ENCODE measurements around the gene CHMP1A.

The CHMP1A gene

DNA sequence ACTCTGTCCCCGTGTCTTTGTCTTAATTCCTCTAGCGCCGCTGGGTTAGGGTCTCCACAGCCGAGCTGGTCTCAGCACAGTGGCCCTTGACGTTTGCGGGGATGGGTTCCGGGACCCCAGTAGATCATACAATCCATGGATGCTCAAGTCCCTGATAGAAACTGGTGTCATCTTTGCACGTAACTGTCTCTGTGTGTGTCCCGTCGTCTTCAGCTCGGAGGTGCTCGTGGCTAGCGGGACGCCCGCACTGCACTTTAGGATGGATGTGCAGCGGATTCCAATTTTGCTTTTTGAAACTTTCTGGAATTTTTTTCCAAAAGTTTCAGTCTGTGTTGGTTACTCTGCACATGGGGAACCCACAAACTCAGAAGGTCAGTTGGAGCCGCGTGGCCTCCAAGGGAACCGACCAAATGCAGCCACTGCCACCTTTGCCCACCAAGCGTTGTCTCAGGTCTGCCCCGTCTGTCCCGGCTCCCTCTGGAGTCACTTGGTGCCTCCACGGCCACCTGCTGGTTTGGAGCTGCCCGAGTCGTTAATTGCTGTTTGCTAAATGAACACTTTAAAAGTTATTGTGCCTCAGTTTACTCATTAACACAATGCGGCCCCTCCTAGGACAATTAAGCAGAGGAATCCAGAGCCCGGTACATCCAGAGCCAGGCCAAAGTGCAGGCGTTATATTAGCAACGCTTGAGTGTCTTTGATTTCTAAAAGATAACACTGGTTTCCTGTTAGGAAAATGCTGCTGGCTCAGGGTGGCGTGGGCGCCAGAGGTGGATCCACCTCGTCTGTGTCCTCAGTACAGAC lies 49.4 kb downstream of the CHMP1A start:
- no peak for DNase-seq (ENCODE audit: low read depth)
- no peak overlapping the region for H3K4me3 ChIP-seq (ENCODE audit: low read depth, low read length)
- TF ChIP-seq, protein P1, sequence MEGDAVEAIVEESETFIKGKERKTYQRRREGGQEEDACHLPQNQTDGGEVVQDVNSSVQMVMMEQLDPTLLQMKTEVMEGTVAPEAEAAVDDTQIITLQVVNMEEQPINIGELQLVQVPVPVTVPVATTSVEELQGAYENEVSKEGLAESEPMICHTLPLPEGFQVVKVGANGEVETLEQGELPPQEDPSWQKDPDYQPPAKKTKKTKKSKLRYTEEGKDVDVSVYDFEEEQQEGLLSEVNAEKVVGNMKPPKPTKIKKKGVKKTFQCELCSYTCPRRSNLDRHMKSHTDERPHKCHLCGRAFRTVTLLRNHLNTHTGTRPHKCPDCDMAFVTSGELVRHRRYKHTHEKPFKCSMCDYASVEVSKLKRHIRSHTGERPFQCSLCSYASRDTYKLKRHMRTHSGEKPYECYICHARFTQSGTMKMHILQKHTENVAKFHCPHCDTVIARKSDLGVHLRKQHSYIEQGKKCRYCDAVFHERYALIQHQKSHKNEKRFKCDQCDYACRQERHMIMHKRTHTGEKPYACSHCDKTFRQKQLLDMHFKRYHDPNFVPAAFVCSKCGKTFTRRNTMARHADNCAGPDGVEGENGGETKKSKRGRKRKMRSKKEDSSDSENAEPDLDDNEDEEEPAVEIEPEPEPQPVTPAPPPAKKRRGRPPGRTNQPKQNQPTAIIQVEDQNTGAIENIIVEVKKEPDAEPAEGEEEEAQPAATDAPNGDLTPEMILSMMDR (IDR thresholded peaks at IDR 0.05; ENCODE audit: insufficient read depth, low read depth, low read length, missing control alignments), result no peak

DNA sequence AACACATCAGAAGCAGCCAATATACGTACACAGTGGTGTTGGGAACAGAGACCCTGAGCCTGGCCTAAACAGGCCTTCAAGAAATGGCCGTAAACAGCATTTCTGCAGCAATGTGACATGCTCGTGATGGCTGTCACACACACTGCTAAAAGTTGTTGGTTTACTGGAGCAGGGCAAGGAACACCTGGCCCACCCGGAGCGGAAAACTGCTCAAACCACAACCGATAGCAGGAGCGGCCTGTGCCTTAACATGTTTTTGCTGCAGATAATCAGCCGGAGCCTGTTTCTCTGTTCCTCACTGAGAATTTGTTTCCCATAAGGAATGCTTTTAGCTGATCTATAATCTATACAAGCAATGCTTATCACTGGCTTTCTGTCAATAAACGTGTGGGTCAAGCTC lies 50.1 kb downstream of the CHMP1A start:
- no peak for DNase-seq (ENCODE audit: low read depth)
- H3K4me3 ChIP-seq (ENCODE audit: low read depth, low read length), result no peak overlapping the region
- TF ChIP-seq, protein P1 (IDR thresholded peaks at IDR 0.05; ENCODE audit: insufficient read depth, low read depth, low read length, missing control alignments), result no peak

DNA sequence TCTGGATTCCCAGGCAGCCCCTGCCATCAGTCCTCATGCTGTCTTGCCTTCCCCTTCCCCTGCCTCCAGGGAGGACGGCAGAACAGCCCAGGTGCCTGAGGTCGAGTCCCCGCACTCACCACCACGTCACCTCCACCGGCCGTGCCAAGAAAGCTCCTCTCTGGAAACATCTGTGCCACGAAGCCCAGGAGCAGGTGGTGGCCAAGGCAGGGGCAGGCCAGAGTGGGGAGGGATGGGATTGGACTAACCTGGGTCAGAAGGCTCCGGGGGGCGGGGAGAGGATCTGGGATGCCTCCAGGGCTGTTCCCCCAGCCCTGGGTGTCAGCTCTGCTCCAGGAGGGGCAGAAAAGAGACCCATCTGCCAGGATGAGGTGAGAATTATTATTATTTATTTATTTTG lies 51.5 kb downstream of the CHMP1A start:
- TF ChIP-seq, protein P1 (IDR thresholded peaks at IDR 0.05; ENCODE audit: insufficient read depth, low read depth, low read length, missing control alignments), result no peak
- no peak for DNase-seq (ENCODE audit: low read depth)
- no peak overlapping the region for H3K4me3 ChIP-seq (ENCODE audit: low read depth, low read length)

DNA sequence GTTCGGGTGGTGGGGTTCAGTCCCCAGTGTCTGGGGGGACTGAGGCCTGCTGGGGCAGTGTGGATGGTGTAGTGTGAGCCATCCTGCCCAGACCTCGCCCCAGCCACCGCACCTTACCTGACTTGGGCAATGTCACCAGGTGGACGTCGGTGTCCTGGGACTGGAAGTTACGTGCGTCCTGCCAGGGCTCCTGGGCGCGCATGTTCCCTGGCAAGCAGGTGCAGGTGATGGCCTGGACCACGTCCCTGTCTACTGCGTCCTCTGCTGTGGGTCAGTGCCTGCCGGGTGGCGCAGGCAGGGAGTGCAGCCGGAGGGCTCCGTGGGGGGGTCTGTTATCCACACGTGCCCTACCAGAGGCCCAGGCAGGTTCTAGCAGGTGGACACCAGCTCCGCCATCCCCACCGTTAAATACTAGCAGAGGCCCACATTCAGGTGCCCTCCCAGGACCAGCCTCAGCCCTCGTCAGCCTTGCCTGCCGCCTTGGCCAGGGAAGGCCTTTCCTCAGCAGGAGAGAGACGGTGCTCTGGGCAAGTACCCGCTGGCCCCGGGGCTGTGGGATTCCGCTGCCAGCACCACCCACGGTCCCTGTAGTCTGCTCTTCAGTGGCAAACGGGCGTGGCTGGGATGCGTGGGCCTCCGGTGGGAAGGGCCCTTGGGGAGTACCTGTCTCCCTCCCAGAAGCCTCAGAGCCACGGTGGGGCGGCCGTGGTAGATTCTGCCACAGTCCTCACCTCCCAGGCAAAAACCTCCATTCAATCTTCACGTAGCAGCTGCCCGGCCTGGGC lies 52.1 kb downstream of the CHMP1A start:
- TF ChIP-seq, protein P1 (IDR thresholded peaks at IDR 0.05; ENCODE audit: insufficient read depth, low read depth, low read length, missing control alignments), result no peak
- H3K4me3 ChIP-seq (ENCODE audit: low read depth, low read length), result no peak overlapping the region
- no peak for DNase-seq (ENCODE audit: low read depth)

DNA sequence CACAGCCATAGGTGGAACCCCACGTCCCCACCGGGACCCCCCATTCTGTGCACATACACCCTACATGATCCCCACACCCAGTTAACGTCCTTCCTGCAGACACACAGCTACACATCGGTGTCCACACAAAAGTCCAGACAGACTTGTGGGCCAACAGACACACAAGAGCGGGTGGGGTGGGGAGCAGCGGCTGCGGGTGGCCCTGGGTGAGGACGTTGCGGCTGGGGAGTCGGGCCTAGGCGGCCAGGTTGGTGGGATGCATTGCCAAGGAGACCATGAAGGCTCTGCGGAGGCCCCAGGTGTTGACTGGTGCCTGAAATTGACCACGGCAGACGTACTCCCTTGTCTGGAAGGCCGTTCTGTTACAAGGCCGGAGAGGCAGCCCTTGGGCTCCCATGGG lies 52.7 kb downstream of the CHMP1A start:
- TF ChIP-seq, protein P1 (IDR thresholded peaks at IDR 0.05; ENCODE audit: insufficient read depth, low read depth, low read length, missing control alignments), result no peak
- no peak for DNase-seq (ENCODE audit: low read depth)
- H3K4me3 ChIP-seq (ENCODE audit: low read depth, low read length), result no peak overlapping the region

DNA sequence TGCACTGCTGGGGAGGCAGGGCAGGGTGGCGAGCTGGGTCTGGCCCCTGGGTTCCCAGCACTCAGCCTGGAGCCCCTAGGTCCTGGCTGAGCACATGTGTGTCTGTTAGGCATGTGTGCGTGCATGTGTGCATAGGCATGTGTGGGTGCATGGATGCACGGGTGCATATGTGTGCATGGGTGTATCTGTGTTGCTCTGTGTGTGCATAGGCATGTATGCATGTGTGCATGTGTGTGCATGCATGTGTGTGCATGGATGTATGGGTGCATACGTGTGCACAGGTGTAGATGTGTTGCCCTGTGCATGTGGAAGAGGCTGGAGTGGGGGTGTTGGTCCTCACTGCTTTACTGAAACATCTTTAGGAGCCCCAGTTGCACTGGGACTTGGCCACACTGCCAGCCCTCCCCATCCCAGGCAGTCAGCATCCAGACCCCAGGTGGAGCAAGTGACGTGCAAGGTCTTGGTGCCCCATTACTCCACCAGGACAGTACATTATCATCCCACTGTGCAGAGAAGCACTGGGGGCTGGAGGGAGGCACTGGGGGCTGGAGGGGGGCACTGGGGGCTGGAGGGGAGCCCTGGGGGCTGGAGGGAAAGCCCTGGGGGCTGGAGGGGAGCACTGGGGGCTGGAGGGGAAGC lies 54.4 kb downstream of the CHMP1A start:
- no peak overlapping the region for H3K4me3 ChIP-seq (ENCODE audit: low read depth, low read length)
- TF ChIP-seq, protein P1 (IDR thresholded peaks at IDR 0.05; ENCODE audit: insufficient read depth, low read depth, low read length, missing control alignments), result no peak
- DNase-seq (ENCODE audit: low read depth), result no peak
